VCaP (cell line): ENCODE results near the gene CD44.
A peak's percentile ranks its signal among the peaks of the same experiment; 100 is the strongest.
"Not testable (repeated sequence)": the region's sequence is repeated elsewhere in the genome, so short reads cannot be mapped to it uniquely, and the experiment has no call there.

Source experiments
- H3K27ac ChIP-seq: fragments of 450-650 bp; 2 replicates; pipeline ENCODE4 v1.5.1; 2017
- CTCF ChIP-seq: fragments of 450-650 bp; conservative IDR thresholded peaks from 2 replicates; pipeline ENCODE4 v1.5.1; 2017; ENCODE audit warnings: mild to moderate bottlenecking, moderate library complexity

CD44 gene

GRCh38 chr11:35138943-35139721, at the start of gene CD44:
TSS of gene CD44 (plus strand) at chr11:35139171. CDS start at chr11:35139304, 133 bp downstream.
- peak within 1 kb of the TSS; percentile 61 for H3K27ac ChIP-seq
- TF ChIP-seq CTCF = no peak

GRCh38 chr11:35089666-35090065, 49.3 kb upstream of the CD44 start:
- no peak for TF ChIP-seq CTCF
- no peak overlapping the region for H3K27ac ChIP-seq

- H3K27ac ChIP-seq = no peak overlapping the region
- no peak for TF ChIP-seq CTCF
These were observed 48.8 kb upstream of the CD44 start for GRCh38 chr11:35090125-35090524.

GRCh38 chr11:35090991-35091390, 48.0 kb upstream of the CD44 start:
- H3K27ac ChIP-seq = not testable (repeated sequence)

GRCh38 chr11:35096723-35097122, 42.2 kb upstream of the CD44 start:
- TF ChIP-seq CTCF = no peak
- H3K27ac ChIP-seq = no peak overlapping the region

GRCh38 chr11:35097814-35098455, 41.0 kb upstream of the CD44 start:
- H3K27ac ChIP-seq = no peak overlapping the region
- no peak for TF ChIP-seq CTCF

GRCh38 chr11:35098855-35099254, 40.1 kb upstream of the CD44 start:
- H3K27ac ChIP-seq = no peak overlapping the region
- no peak for TF ChIP-seq CTCF
